CD14-positive monocyte (primary cell): ENCODE results near the gene HOXA5. TPM values are rescaled to one million over a fixed set of nuclear protein-coding genes. Genes with fewer than 3 reads are reported as not detected.
A peak's percentile ranks its signal among the peaks of the same experiment; 100 is the strongest.

Experiments
- DNase-seq, 3 donors: peaks; one replicate each; pipeline ENCODE4 v3.0.0-alpha.2; 2011 to 2022
- H2AFZ ChIP-seq: 2 replicates; pipeline ENCODE4 v1.6.0; 2012; ENCODE audit warnings: mild to moderate bottlenecking, low read depth, low read length, inconsistent platforms; ENCODE audit not compliant: insufficient read depth, poor library complexity, severe bottlenecking
- H3K27ac ChIP-seq, 2 donors: 1 replicate in 1 of 2; 2 replicates in 1 of 2; pipeline ENCODE4 v1.5.1; 2012 to 2013; ENCODE audit warnings: low read length in 2 of 2, control low read depth in 1 of 2, inconsistent platforms in 1 of 2, low read depth in 1 of 2, mild to moderate bottlenecking in 1 of 2
- H3K27me3 ChIP-seq, 2 donors: one replicate each; pipeline versions ENCODE4 v1.6.0 to v1.6.1; 2011 to 2013; ENCODE audit warnings: low read length in 2 of 2; ENCODE audit not compliant: control insufficient read depth in 2 of 2, insufficient read depth in 2 of 2
- H3K36me3 ChIP-seq, 2 donors: replicated peaks in 1 of 2; 1 replicate in 1 of 2; 2 replicates in 1 of 2; pipeline versions ENCODE4 v1.5.1 to v1.6.1; 2012 to 2013; ENCODE audit warnings: low read length in 2 of 2, control low read depth in 1 of 2, inconsistent platforms in 1 of 2, mild to moderate bottlenecking in 1 of 2; ENCODE audit not compliant: insufficient read depth in 2 of 2, control insufficient read depth in 1 of 2
- H3K4me1 ChIP-seq, 2 donors: 1 replicate in 1 of 2; 2 replicates in 1 of 2; pipeline versions ENCODE4 v1.5.1 to v1.6.1; 2012 to 2013; ENCODE audit warnings: low read length in 2 of 2, control low read depth in 1 of 2, inconsistent platforms in 1 of 2, mild to moderate bottlenecking in 1 of 2, moderate library complexity in 1 of 2; ENCODE audit not compliant: insufficient read depth in 2 of 2, control insufficient read depth in 1 of 2
- H3K4me2 ChIP-seq: replicated peaks from 2 replicates; pipeline ENCODE3; 2012; ENCODE audit warnings: low read length, moderate library complexity, mild to moderate bottlenecking; ENCODE audit not compliant: poor library complexity, severe bottlenecking; ENCODE audit errors: extremely low read depth
- H3K4me3 ChIP-seq, 3 experiments: fragments of 200-600 bp in 1 of 3; sonication (generic) in 1 of 3; replicated peaks in 1 of 3; 1 replicate in 2 of 3; 2 replicates in 1 of 3; pipeline ENCODE4 v1.5.1; 2011 to 2013; ENCODE audit warnings: low read length in 3 of 3, mild to moderate bottlenecking in 3 of 3, control low read depth in 2 of 3, low read depth in 2 of 3, inconsistent platforms in 1 of 3, moderate library complexity in 1 of 3
- H3K79me2 ChIP-seq: 2 replicates; pipeline ENCODE4 v1.6.0; 2012; ENCODE audit warnings: mild to moderate bottlenecking, control low read depth, inconsistent platforms, low read length, moderate library complexity; ENCODE audit not compliant: insufficient read depth
- H3K9ac ChIP-seq: 2 replicates; pipeline ENCODE4 v1.6.0; 2017; ENCODE audit warnings: low read length, mild to moderate bottlenecking; ENCODE audit not compliant: insufficient read depth, poor library complexity, severe bottlenecking
- H3K9me3 ChIP-seq, 2 donors: replicated peaks in 1 of 2; 1 replicate in 1 of 2; 2 replicates in 1 of 2; pipeline versions ENCODE4 v1.5.1 to v1.6.1; 2012 to 2013; ENCODE audit warnings: low read length in 2 of 2, control low read depth in 1 of 2; ENCODE audit not compliant: control insufficient read depth in 1 of 2, insufficient read depth in 1 of 2
- H4K20me1 ChIP-seq: 2 replicates; pipeline ENCODE4 v1.6.0; 2012; ENCODE audit warnings: mild to moderate bottlenecking, low read length, control low read depth, moderate library complexity; ENCODE audit not compliant: insufficient read depth
- H3K27ac Mint-ChIP-seq, 7 donors: one replicate each; pipeline ENCODE4 v1.8.0; 2020; ENCODE audit warnings: mild to moderate bottlenecking in 7 of 7, mixed read lengths in 7 of 7, moderate library complexity in 6 of 7, inconsistent platforms in 2 of 7
- H3K27me3 Mint-ChIP-seq, 3 donors: one replicate each; pipeline ENCODE4 v1.8.0; 2021 to 2022; ENCODE audit warnings: low read depth in 3 of 3, mild to moderate bottlenecking in 3 of 3, mixed read lengths in 3 of 3, moderate library complexity in 3 of 3, inconsistent platforms in 1 of 3
- H3K36me3 Mint-ChIP-seq, 2 donors: one replicate each; pipeline ENCODE4 v1.8.0; 2020; ENCODE audit warnings: mixed read lengths in 2 of 2, inconsistent platforms in 1 of 2, mild to moderate bottlenecking in 1 of 2
- H3K4me1 Mint-ChIP-seq: one replicate; pipeline ENCODE4 v1.8.0; 2020; ENCODE audit warnings: mild to moderate bottlenecking, mixed read lengths
- H3K4me3 Mint-ChIP-seq, 2 donors: one replicate each; pipeline ENCODE4 v1.8.0; 2020; ENCODE audit warnings: mild to moderate bottlenecking in 2 of 2, mixed read lengths in 2 of 2, moderate library complexity in 1 of 2
- H3K9me3 Mint-ChIP-seq, 7 donors: one replicate each; pipeline ENCODE4 v1.8.0; 2020 to 2022; ENCODE audit warnings: mixed read lengths in 7 of 7, mild to moderate bottlenecking in 6 of 7, moderate library complexity in 6 of 7, inconsistent platforms in 2 of 7
- CTCF ChIP-seq: fragments of 200-600 bp; IDR thresholded peaks from one replicate; pipeline ENCODE4 v1.8.0; 2022; ENCODE audit warnings: antibody characterized with exemption, mild to moderate bottlenecking
- WGBS: methylation state at CpG from one replicate; pipeline ENCODE4 v1.1.5; 2013; ENCODE audit warnings: missing lambda C conversion rate; ENCODE audit not compliant: insufficient coverage; 5-methylcytosine and 5-hydroxymethylcytosine counted together
- intact Hi-C, 2 donors: fragments of 100-400 bp; cut with micrococcal nuclease; formaldehyde crosslinking; loops; one replicate each; pipeline versions ENCODE4 v1.15.0 to v1.15.1; 2023
- polyA plus RNA-seq, 3 donors: library from polyadenylated mRNA; depleted of rRNA in 1 of 3; unstranded in 2 of 3; stranded (reverse) in 1 of 3; fragments of 300-500 nt in 2 of 3; fragments of >200 nt in 1 of 3; fragmentation: Illumina TruSeq in 2 of 3; gene quantifications; 1 replicate in 2 of 3; 2 replicates in 1 of 3; pipeline ENCODE4 v1.2.3, GENCODE V29; 2012 to 2021

HOXA5 gene
- polyA plus RNA-seq, 3 donors: 0.85 to 3.0 (median 1.8) TPM

- H2AFZ ChIP-seq: peak overlapping the region; percentile 58
- H3K36me3 Mint-ChIP-seq: peaks cover 18 to 34% of the 10 kb centered on the region in 2 donors
- peak overlapping the region in 2 of 3 experiments; percentile 6 to 71 for H3K4me3 ChIP-seq
- no peaks in the 10 kb centered on the region for H3K36me3 ChIP-seq
- WGBS: 4% methylated on average over 20 of the region's 30 CpGs
- peaks cover 58% of the 10 kb centered on the region for H3K4me1 Mint-ChIP-seq
- peak overlapping the region; percentile 72 to 93 for H3K4me3 Mint-ChIP-seq
- peaks cover 81 to 99% of the 10 kb centered on the region in 2 donors for H3K27me3 ChIP-seq
- peak overlapping the region; percentile 76 for H3K4me2 ChIP-seq
- DNase-seq: no peak
- H3K9me3 ChIP-seq: peaks cover 14 to 53% of the 10 kb centered on the region in 2 donors
- H3K27ac ChIP-seq: no peak overlapping the region
- H3K9ac ChIP-seq: no peak overlapping the region
- H4K20me1 ChIP-seq: no peaks in the 10 kb centered on the region
- peaks cover 49 to 52% of the 10 kb centered on the region in 2 donors for H3K4me1 ChIP-seq
- H3K27ac Mint-ChIP-seq: no peak overlapping the region
- H3K27me3 Mint-ChIP-seq: peaks cover 94 to 99% (median 99%) of the 10 kb centered on the region in 3 donors
- intact Hi-C loops: loop anchor here in 1 of 2 donors (1.0 kb wide), 1 partner anchor 11 kb away; no protein-coding TSS in a partner anchor
- H3K9me3 Mint-ChIP-seq: peaks cover 3 to 47% (median 31%) of the 10 kb centered on the region in 7 donors
- no peak for TF ChIP-seq CTCF
- no peaks in the 10 kb centered on the region for H3K79me2 ChIP-seq
Observed at GRCh38 chr7:27183682-27184336, 40.3 kb upstream of the HOXA5 start.

DNA sequence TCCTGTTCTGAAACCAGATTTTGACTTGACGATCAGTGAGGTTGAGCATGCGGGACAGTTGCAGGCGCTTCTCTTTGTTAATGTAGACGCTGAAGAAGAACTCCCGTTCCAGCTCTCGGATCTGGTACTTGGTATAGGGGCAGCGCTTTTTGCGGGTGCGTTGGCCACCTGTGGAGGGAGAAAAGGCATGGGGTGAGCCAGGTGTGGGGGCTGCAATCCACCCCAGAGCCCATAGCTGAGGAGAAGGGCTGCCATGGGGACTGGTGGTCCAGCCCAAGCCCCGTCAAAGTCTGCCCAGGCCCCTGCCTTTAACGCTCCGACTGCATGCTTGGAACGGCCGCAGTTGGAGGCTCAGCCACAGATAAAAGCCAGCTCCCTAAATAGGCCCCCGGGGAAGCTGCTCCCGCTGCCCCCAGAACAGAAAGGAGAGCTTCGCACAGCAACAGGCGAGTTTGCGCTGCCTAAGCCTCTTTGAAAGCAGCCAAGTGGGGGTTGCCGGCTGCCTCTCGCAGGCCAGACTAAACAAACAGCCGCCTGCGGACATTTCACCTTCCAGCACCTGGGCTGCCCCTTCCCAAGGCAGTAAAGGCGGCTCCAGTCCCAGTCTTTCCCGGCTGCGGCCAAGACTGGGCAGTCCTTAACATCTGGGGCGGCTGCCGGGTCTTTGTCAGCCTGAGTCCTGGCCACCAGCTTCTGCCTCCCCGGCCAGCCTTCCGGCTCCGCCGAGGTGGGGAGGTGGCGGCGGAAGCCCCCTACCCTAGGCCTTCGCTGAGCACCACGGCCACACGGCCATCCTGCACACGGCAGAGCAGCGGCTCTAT lies 39.6 kb upstream of the HOXA5 start:
- Histone ChIP-seq H4K20me1 (no peaks in the 10 kb centered on the region), H3K4me2 (peak overlapping the region; percentile 76), H3K36me3 (no peaks in the 10 kb centered on the region), H3K4me1 (peaks cover 42 to 45% of the 10 kb centered on the region in 2 donors), H3K79me2 (no peaks in the 10 kb centered on the region), H2AFZ (no peak overlapping the region), H3K9me3 (peaks cover 9 to 49% of the 10 kb centered on the region in 2 donors), H3K27ac (no peak overlapping the region), H3K27me3 (peaks cover 75 to 99% of the 10 kb centered on the region in 2 donors), H3K4me3 (no peak overlapping the region), H3K9ac (no peak overlapping the region)
- Mint-ChIP-seq H3K9me3 (peaks cover 3 to 45% (median 24%) of the 10 kb centered on the region in 7 donors), H3K27me3 (peaks cover 93 to 98% (median 96%) of the 10 kb centered on the region in 3 donors), H3K4me3 (peak overlapping the region in 1 of 2 donors; percentile 93), H3K36me3 (peaks cover 13 to 27% of the 10 kb centered on the region in 2 donors), H3K27ac (no peak overlapping the region), H3K4me1 (peaks cover 50% of the 10 kb centered on the region)
- no peak for DNase-seq
- WGBS: 19% methylated on average over 27 of the region's 39 CpGs
- intact Hi-C loops: no loop called here
- TF ChIP-seq CTCF: no peak
